ENCODE results near the gene MYADML2.

DNA sequence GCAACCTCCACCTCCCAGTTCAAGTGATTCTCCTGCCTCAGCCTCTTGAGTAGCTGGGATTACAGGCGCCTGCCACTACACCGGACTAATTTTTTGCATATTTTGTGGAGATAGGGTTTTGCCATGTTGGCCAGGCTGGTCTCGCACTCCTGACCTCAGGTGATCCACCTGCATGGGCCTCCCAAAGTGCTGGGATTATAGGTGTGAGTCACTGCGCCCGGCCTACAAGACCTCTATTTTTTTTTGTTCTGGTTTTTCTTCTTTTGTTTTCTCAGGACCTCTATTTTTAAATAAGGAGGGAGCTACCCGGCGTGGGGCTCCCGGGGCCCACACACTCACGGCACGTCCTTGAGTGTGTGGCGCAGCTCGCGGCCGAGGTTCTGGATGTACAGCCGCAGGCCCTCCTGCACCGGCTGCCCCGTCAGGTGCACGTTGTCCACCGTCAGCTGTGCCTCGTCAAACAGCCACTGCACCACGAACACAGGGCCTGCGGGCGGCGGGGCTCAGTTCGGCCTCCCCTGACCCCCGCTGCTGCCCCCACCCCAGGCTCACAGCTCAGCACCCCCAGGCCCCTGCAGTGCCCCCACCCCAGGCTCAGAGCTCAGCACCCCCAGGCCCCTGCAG is 8.1 kb upstream of the MYADML2 start:
- TF ChIP-seq SUZ12 (IDR thresholded peaks at IDR 0.05; ENCODE audit: extremely low read depth, insufficient read depth, insufficient read length) (no peak), ZNF274 (IDR thresholded peaks at IDR 0.05; ENCODE audit: low read depth, low read length) (no peak)
